Subcutaneous abdominal adipose tissue (tissue), 5 donors: Measurements from ENCODE around the gene CNTN2.

Experiments used
- H3K27ac ChIP-seq: one replicate; pipeline ENCODE4 v1.7.0; 2013; ENCODE audit warnings: low read depth, mild to moderate bottlenecking, inconsistent platforms, low read length, moderate library complexity
- H3K27me3 ChIP-seq, 5 donors: one replicate each; pipeline ENCODE4 v1.7.0; 2013; ENCODE audit warnings: low read length in 5 of 5, inconsistent platforms in 1 of 5; ENCODE audit not compliant: control insufficient read depth in 5 of 5, insufficient read depth in 4 of 5
- H3K36me3 ChIP-seq, 5 donors: one replicate each; pipeline ENCODE4 v1.7.0; 2013; ENCODE audit warnings: low read length in 5 of 5; ENCODE audit not compliant: control insufficient read depth in 5 of 5, insufficient read depth in 5 of 5
- H3K4me1 ChIP-seq, 5 donors: one replicate each; pipeline ENCODE4 v1.7.0; 2013; ENCODE audit warnings: low read length in 5 of 5, mild to moderate bottlenecking in 3 of 5, moderate library complexity in 1 of 5; ENCODE audit not compliant: control insufficient read depth in 5 of 5, insufficient read depth in 5 of 5
- H3K4me3 ChIP-seq, 5 donors: one replicate each; pipeline ENCODE4 v1.7.0; 2013; ENCODE audit warnings: low read length in 5 of 5, low read depth in 1 of 5
- H3K9ac ChIP-seq, 5 donors: one replicate each; pipeline ENCODE4 v1.7.0; 2013; ENCODE audit warnings: low read length in 5 of 5, mild to moderate bottlenecking in 4 of 5, moderate library complexity in 3 of 5
- H3K9me3 ChIP-seq, 5 donors: one replicate each; pipeline ENCODE4 v1.7.0; 2013; ENCODE audit warnings: low read length in 5 of 5; ENCODE audit not compliant: control insufficient read depth in 5 of 5
- donor health status: healthy.
- donor health status: healthy.
- donor health status: healthy.
- donor health status: healthy.
- donor health status: healthy.

Gene CNTN2

GRCh38 chr1:205124726-205125125, 81.7 kb downstream of the CNTN2 start:
- no peaks in the 10 kb centered on the region for H3K36me3 ChIP-seq
- peaks cover 10 to 29% (median 25%) of the 10 kb centered on the region in 5 donors for H3K4me1 ChIP-seq

GRCh38 chr1:205127646-205128045, 84.6 kb downstream of the CNTN2 start:
- Histone ChIP-seq H3K4me3 (no peak overlapping the region), H3K27me3 (no peaks in the 10 kb centered on the region), H3K9ac (no peak overlapping the region), H3K36me3 (no peaks in the 10 kb centered on the region), H3K27ac (no peak overlapping the region), H3K9me3 (no peaks in the 10 kb centered on the region), H3K4me1 (peaks cover 0 to 5% (median 5%) of the 10 kb centered on the region in 5 donors)

More at GRCh38 chr1:205124726-205125125, 81.7 kb downstream of the CNTN2 start:
- H3K4me3 ChIP-seq: no peak overlapping the region
- no peaks in the 10 kb centered on the region for H3K27me3 ChIP-seq
- H3K9me3 ChIP-seq: no peaks in the 10 kb centered on the region
- H3K27ac ChIP-seq: no peak overlapping the region
- no peak overlapping the region for H3K9ac ChIP-seq
